Liver (tissue), 9 donors: Measurements from ENCODE around the gene MACROH2A2. TPM values are rescaled to one million over a fixed set of nuclear protein-coding genes. Genes with fewer than 3 reads are reported as not detected.

Source experiments
- DNase-seq: peaks from one replicate; pipeline ENCODE4 v3.0.0-alpha.2; 2017; ENCODE audit warnings: low spot score
- H3K27ac ChIP-seq, 2 donors: one replicate each; pipeline ENCODE4 v1.7.0; 2013; ENCODE audit warnings: inconsistent platforms in 2 of 2, low read length in 2 of 2, control low read depth in 1 of 2, low read depth in 1 of 2, mild to moderate bottlenecking in 1 of 2
- H3K27me3 ChIP-seq, 4 donors: one replicate each; pipeline versions ENCODE4 v1.6.1 to v1.7.0; 2013; ENCODE audit warnings: low read length in 3 of 4, inconsistent platforms in 1 of 4, mild to moderate bottlenecking in 1 of 4, moderate library complexity in 1 of 4; ENCODE audit not compliant: control insufficient read depth in 4 of 4, insufficient read depth in 4 of 4
- H3K36me3 ChIP-seq, 4 donors: one replicate each; pipeline versions ENCODE4 v1.6.1 to v1.7.0; 2013; ENCODE audit warnings: low read length in 3 of 4, mild to moderate bottlenecking in 3 of 4, low read depth in 1 of 4, moderate library complexity in 1 of 4; ENCODE audit not compliant: control insufficient read depth in 4 of 4, insufficient read depth in 3 of 4
- H3K4me1 ChIP-seq, 4 donors: one replicate each; pipeline versions ENCODE4 v1.6.1 to v1.7.0; 2013; ENCODE audit warnings: low read length in 3 of 4, mild to moderate bottlenecking in 3 of 4, moderate library complexity in 1 of 4; ENCODE audit not compliant: control insufficient read depth in 4 of 4, insufficient read depth in 4 of 4
- H3K4me3 ChIP-seq, 3 donors: one replicate each; pipeline versions ENCODE4 v1.6.1 to v1.7.0; 2013; ENCODE audit warnings: low read length in 3 of 3, control low read depth in 1 of 3, low read depth in 1 of 3, mild to moderate bottlenecking in 1 of 3
- H3K9ac ChIP-seq, 2 donors: one replicate each; pipeline ENCODE4 v1.7.0; 2013; ENCODE audit warnings: low read length in 2 of 2, mild to moderate bottlenecking in 2 of 2, moderate library complexity in 2 of 2, control low read depth in 1 of 2, low read depth in 1 of 2
- H3K9me3 ChIP-seq, 4 donors: one replicate each; pipeline versions ENCODE4 v1.6.1 to v1.7.0; 2013; ENCODE audit warnings: low read length in 3 of 4; ENCODE audit not compliant: control insufficient read depth in 4 of 4
- FOXA2 ChIP-seq: IDR thresholded peaks from 2 replicates; pipeline ENCODE4 v1.6.1; 2016; ENCODE audit warnings: antibody characterized with exemption
- HNF4A ChIP-seq, 2 donors: conservative IDR thresholded peaks; 2 replicates each; pipeline ENCODE4 v1.6.1; 2016; ENCODE audit warnings: antibody characterized with exemption in 2 of 2, mild to moderate bottlenecking in 2 of 2
- HNF4G ChIP-seq: IDR thresholded peaks from 2 replicates; pipeline ENCODE4 v1.6.1; 2016; ENCODE audit warnings: antibody characterized with exemption
- NR2F2 ChIP-seq: IDR thresholded peaks from 2 replicates; pipeline ENCODE4 v1.6.1; 2016; ENCODE audit warnings: antibody characterized with exemption
- RAD21 ChIP-seq, 2 donors: IDR thresholded peaks; 2 replicates each; pipeline ENCODE4 v1.6.1; 2016; ENCODE audit warnings: antibody characterized with exemption in 2 of 2, mild to moderate bottlenecking in 2 of 2
- RXRA ChIP-seq, 2 donors: IDR thresholded peaks; 2 replicates each; pipeline ENCODE4 v1.6.1; 2017 to 2018; ENCODE audit warnings: antibody characterized with exemption in 2 of 2, mild to moderate bottlenecking in 1 of 2
- SP1 ChIP-seq: IDR thresholded peaks from 2 replicates; pipeline ENCODE4 v1.6.1; 2018; ENCODE audit warnings: antibody characterized with exemption, mild to moderate bottlenecking
- YY1 ChIP-seq: IDR thresholded peaks from 2 replicates; pipeline ENCODE4 v1.6.1; 2016; ENCODE audit warnings: antibody characterized with exemption, mild to moderate bottlenecking
- WGBS: extraction: QIAGEN DNeasy Blood & Tissue Kit; methylation state at CpG from one replicate; pipeline ENCODE4 v1.1.7; 2013; 5-methylcytosine and 5-hydroxymethylcytosine counted together
- polyA plus RNA-seq, 2 donors: library from polyadenylated mRNA; stranded (reverse) in 1 of 2; unstranded in 1 of 2; fragments of 200-250 nt in 1 of 2; fragments of >200 nt in 1 of 2; fragmentation: Nextera tagmentation in 1 of 2; extraction: Ambion mirVana in 1 of 2; gene quantifications; one replicate each; pipeline versions ENCODE4 v1.2.1 to v1.2.3, GENCODE V29; 2013 to 2015
- total RNA-seq, 2 donors: library from RNA; depleted of rRNA; stranded (reverse); fragments of >200 nt; gene quantifications; one replicate each; pipeline ENCODE4 v1.2.3, GENCODE V29; 2014
- TF ChIP-seq, protein P1 (sequence below): IDR thresholded peaks from 2 replicates; pipeline ENCODE4 v1.6.1; 2016; ENCODE audit warnings: antibody characterized with exemption
- TF ChIP-seq, protein P2 (sequence below): IDR thresholded peaks from 2 replicates; pipeline ENCODE4 v1.6.1; 2016; ENCODE audit warnings: antibody characterized with exemption
- TF ChIP-seq, protein P3 (sequence below): IDR thresholded peaks from 2 replicates; pipeline ENCODE4 v1.6.1; 2016; ENCODE audit warnings: antibody characterized with exemption
- donor health status: healthy.
- donor health status: healthy.
- donor health status: healthy.
- donor health status: healthy.
- donor health status: healthy.

The MACROH2A2 gene
- total and polyA plus RNA-seq, 4 donors: 1.2 to 7.2 (median 3.4) TPM

DNA sequence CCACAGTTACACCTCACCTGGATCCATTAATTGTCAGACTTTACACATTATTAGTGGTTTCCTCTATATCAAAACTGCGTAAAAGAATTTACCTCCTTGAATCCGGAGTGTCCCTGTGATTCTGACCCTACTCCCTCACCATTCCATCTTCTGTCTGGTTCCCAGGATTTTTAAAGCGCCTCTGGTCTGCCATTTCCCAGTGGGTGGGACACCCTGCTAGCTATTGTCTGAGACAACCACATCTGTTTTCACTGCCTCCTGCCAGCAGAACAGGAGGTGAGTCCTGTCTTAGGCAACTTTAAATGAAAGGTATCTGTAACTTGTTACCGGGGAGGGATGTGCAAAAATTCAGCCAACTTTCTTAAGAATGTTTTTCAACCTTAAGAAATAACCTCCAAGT lies 2.3 kb downstream of the MACROH2A2 start:
- Histone ChIP-seq H3K27me3 (peaks cover 0 to 3% (median 0%) of the 10 kb centered on the region in 4 donors), H3K9me3 (no peaks in the 10 kb centered on the region), H3K36me3 (no peaks in the 10 kb centered on the region), H3K4me3 (no peak overlapping the region), H3K4me1 (peaks cover 6 to 17% (median 14%) of the 10 kb centered on the region in 4 donors), H3K9ac (no peak overlapping the region), H3K27ac (no peak overlapping the region)
- no peak for DNase-seq
- TF ChIP-seq RXRA (IDR thresholded peaks at IDR 0.05) (no peak), YY1 (no peak)
- WGBS: 86% methylated on average over 4 of the region's 4 CpGs

DNA sequence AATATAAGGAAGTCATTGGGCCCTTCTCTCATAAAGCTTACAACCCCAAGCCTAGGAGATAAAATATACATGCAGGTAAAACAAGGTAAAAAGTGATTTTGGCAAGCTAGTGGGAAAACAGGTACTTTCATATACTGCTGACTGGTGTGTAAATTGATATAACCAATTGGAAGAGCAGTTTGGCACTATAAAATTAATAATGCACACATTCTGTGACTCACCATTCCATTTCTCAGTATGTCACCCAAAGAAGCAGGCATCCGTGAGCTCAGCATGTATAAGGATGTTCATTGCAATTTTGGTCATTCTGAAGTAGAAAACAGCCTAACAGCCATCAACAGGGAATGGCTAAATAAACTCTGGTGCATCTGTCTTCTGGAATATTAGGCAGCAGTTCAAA lies 2.9 kb downstream of the MACROH2A2 start:
- peaks cover 0 to 3% (median 0%) of the 10 kb centered on the region in 4 donors for H3K27me3 ChIP-seq
- TF ChIP-seq FOXA2 (no peak), NR2F2 (no peak)

DNA sequence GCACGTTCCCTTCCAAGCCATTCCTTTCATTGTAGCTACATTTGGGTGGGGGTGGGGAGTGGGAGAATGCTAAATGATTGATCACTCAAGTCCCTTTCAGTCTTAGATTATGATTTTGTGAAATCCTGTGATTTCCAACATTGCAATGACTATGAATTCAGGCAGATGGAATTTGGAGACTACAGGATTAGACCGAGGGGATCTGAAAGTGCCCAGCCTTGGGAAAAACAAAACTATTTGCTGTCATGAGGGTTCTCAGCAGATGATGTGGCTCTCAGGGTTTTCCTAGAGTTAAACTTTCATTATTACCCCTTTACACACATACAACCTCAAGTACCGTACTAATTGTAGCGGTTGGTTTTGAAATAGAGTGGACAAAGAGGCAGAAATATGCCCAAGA lies 4.7 kb downstream of the MACROH2A2 start:
- peaks cover 2 to 15% (median 12%) of the 10 kb centered on the region in 4 donors for H3K4me1 ChIP-seq
- H3K4me3 ChIP-seq: no peak overlapping the region
- no peak for DNase-seq
- TF ChIP-seq RXRA (IDR thresholded peaks at IDR 0.05) (no peak), NR2F2 (no peak), RAD21 (IDR thresholded peaks at IDR 0.05) (no peak), SP1 (no peak)
- TF ChIP-seq, protein P1, sequence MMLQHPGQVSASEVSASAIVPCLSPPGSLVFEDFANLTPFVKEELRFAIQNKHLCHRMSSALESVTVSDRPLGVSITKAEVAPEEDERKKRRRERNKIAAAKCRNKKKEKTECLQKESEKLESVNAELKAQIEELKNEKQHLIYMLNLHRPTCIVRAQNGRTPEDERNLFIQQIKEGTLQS: no peak
- TF ChIP-seq, protein P2, sequence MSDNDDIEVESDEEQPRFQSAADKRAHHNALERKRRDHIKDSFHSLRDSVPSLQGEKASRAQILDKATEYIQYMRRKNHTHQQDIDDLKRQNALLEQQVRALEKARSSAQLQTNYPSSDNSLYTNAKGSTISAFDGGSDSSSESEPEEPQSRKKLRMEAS: no peak
- H3K27ac ChIP-seq: no peak overlapping the region
- H3K9ac ChIP-seq: no peak overlapping the region
- H3K9me3 ChIP-seq: no peaks in the 10 kb centered on the region
- H3K36me3 ChIP-seq: no peaks in the 10 kb centered on the region
- no peaks in the 10 kb centered on the region for H3K27me3 ChIP-seq
- WGBS: 88% methylated on average over 4 of the region's 4 CpGs

More for the DNA sequence above, 2.9 kb downstream of the MACROH2A2 start:
- H3K9ac ChIP-seq: no peak overlapping the region
- peaks cover 6 to 17% (median 14%) of the 10 kb centered on the region in 4 donors for H3K4me1 ChIP-seq
- no peak overlapping the region for H3K27ac ChIP-seq
- no peaks in the 10 kb centered on the region for H3K36me3 ChIP-seq
- H3K9me3 ChIP-seq: no peaks in the 10 kb centered on the region
- WGBS: 97% methylated on average over 1 of the region's 1 CpG
- no peak overlapping the region for H3K4me3 ChIP-seq
- no peak for DNase-seq

DNA sequence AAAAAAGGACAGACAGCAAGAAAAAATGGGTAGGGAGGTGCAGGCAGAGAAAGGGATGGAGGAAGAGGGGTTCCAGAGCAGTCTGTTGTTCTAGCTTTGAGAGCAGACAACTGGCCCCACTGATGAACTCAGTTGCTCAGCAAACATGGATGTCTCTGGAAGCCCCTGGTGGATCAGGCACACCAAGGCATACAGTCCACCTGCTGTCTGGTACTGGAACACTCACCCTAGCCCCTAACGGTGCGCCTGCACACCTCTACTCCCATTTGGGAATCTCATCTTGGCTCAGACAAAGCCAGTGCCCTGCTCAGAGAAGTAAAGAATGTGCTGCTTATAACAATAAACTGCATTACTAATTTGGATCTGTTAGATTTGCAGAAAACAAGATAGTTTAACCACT lies 7.7 kb downstream of the MACROH2A2 start:
- no peak for DNase-seq
- WGBS: 95% methylated on average over 2 of the region's 2 CpGs
- Histone ChIP-seq H3K9ac (no peak overlapping the region), H3K4me3 (no peak overlapping the region), H3K36me3 (no peaks in the 10 kb centered on the region), H3K27me3 (no peaks in the 10 kb centered on the region), H3K9me3 (no peaks in the 10 kb centered on the region), H3K27ac (no peak overlapping the region), H3K4me1 (no peaks in the 10 kb centered on the region)
- TF ChIP-seq, protein P3, sequence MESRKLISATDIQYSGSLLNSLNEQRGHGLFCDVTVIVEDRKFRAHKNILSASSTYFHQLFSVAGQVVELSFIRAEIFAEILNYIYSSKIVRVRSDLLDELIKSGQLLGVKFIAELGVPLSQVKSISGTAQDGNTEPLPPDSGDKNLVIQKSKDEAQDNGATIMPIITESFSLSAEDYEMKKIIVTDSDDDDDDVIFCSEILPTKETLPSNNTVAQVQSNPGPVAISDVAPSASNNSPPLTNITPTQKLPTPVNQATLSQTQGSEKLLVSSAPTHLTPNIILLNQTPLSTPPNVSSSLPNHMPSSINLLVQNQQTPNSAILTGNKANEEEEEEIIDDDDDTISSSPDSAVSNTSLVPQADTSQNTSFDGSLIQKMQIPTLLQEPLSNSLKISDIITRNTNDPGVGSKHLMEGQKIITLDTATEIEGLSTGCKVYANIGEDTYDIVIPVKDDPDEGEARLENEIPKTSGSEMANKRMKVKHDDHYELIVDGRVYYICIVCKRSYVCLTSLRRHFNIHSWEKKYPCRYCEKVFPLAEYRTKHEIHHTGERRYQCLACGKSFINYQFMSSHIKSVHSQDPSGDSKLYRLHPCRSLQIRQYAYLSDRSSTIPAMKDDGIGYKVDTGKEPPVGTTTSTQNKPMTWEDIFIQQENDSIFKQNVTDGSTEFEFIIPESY: no peak
- TF ChIP-seq SP1: no peak
- no peak for TF ChIP-seq HNF4G
- TF ChIP-seq FOXA2: no peak
- no peak for TF ChIP-seq HNF4A (conservative IDR thresholded peaks at IDR 0.05)
